GM13977 (cell line): ENCODE measurements around the gene TYROBP.
"Not testable (repeated sequence)": the region's sequence is repeated elsewhere in the genome, so short reads cannot be mapped to it uniquely, and the experiment has no call there.

Experiments used
- DNase-seq: peaks from one replicate; pipeline ENCODE4 v3.0.0; 2012; ENCODE audit warnings: low spot score
- CTCF ChIP-seq: IDR thresholded peaks from 2 replicates; pipeline ENCODE4 v1.5.1; 2012; ENCODE audit warnings: mild to moderate bottlenecking, control low read depth; ENCODE audit not compliant: insufficient read depth; ENCODE audit errors: extremely low read depth, missing control alignments
- in situ Hi-C: fragments of 300-500 bp; cut with MboI; formaldehyde crosslinking; loops from one replicate; pipeline ENCODE4 v1.12.0; 2022; ENCODE audit warnings: low sequenced_read_pairs, low pct_unique_long_range_greater_than_20kb, mixed read lengths, inconsistent platforms; ENCODE audit not compliant: unreplicated experiment

Gene TYROBP

GRCh38 chr19:35871611-35872010, 36.5 kb downstream of the TYROBP start:
- no peak for DNase-seq
- in situ Hi-C loops: no loop called here
- no peak for TF ChIP-seq CTCF

- no peak for TF ChIP-seq CTCF
- in situ Hi-C loops: no loop called here
- no peak for DNase-seq
These were observed 37.3 kb downstream of the TYROBP start for GRCh38 chr19:35870798-35871197.

GRCh38 chr19:35870124-35870736, 37.9 kb downstream of the TYROBP start:
- not testable (repeated sequence) for DNase-seq

GRCh38 chr19:35869327-35870123, 38.6 kb downstream of the TYROBP start:
- no peak for TF ChIP-seq CTCF
- in situ Hi-C loops: no loop called here

More at GRCh38 chr19:35870124-35870736, 37.9 kb downstream of the TYROBP start:
- in situ Hi-C loops: not testable (repeated sequence)

GRCh38 chr19:35868823-35869326, 39.2 kb downstream of the TYROBP start:
- no peak for DNase-seq
- TF ChIP-seq CTCF: no peak
- in situ Hi-C loops: no loop called here

More at GRCh38 chr19:35869327-35870123, 38.6 kb downstream of the TYROBP start:
- peak; percentile 92 for DNase-seq

- in situ Hi-C loops: no loop called here
- TF ChIP-seq CTCF: no peak
- DNase-seq: peak; percentile 78
These were observed 39.8 kb downstream of the TYROBP start, which contains the start of gene APLP1 for GRCh38 chr19:35868172-35868822. Gene APLP1 (plus strand): TSS chr19:35868574. CDS start chr19:35868637, 63 bp downstream.
